SJCRH30 (cell line): ENCODE measurements around the gene RC3H2. TPM values are rescaled to one million over a fixed set of nuclear protein-coding genes. Genes with fewer than 3 reads are reported as not detected.

ENCODE experiments used
- DNase-seq, 2 experiments: peaks; one replicate each; pipeline ENCODE4 v3.0.0-alpha.2; 2015 to 2020
- H3K27ac ChIP-seq: fragments of 250-450 bp; sonication (Bioruptor Pico); 2 replicates; pipeline ENCODE4 v1.5.1; 2020; ENCODE audit warnings: mild to moderate bottlenecking, moderate library complexity
- H3K27me3 ChIP-seq: fragments of 250-450 bp; sonication (Bioruptor Pico); 2 replicates; pipeline ENCODE4 v1.5.1; 2020; ENCODE audit warnings: mild to moderate bottlenecking, moderate library complexity
- H3K36me3 ChIP-seq: fragments of 250-450 bp; sonication (Bioruptor Pico); 2 replicates; pipeline ENCODE4 v1.5.1; 2020; ENCODE audit warnings: mild to moderate bottlenecking, moderate library complexity
- H3K4me1 ChIP-seq: fragments of 250-450 bp; sonication (Bioruptor Pico); 2 replicates; pipeline ENCODE4 v1.5.1; 2020; ENCODE audit warnings: mild to moderate bottlenecking, moderate library complexity
- H3K4me3 ChIP-seq: fragments of 250-450 bp; sonication (Bioruptor Pico); 2 replicates; pipeline ENCODE4 v1.5.1; 2020; ENCODE audit warnings: mild to moderate bottlenecking, moderate library complexity
- H3K9me3 ChIP-seq: fragments of 250-450 bp; sonication (Bioruptor Pico); replicated peaks from 2 replicates; pipeline ENCODE4 v1.5.1; 2020; ENCODE audit warnings: mild to moderate bottlenecking, moderate library complexity
- total RNA-seq: library from RNA; depleted of rRNA; stranded (reverse); fragments of >200 nt; shearing (Covaris generic); gene quantifications from 2 replicates; pipeline ENCODE4 v1.2.3, GENCODE V29; 2014; rRNA removed

The RC3H2 gene
- total RNA-seq, result 84.7 and 91.0 TPM in 2 replicates

- H3K4me1 ChIP-seq, result peaks cover 18% of the 10 kb centered on the region
- peak within 1 kb of the TSS; percentile 74 for H3K27ac ChIP-seq
- H3K27me3 ChIP-seq, result no peaks in the 10 kb centered on the region
- DNase-seq, result peak; percentile 100
- peak within 1 kb of the TSS; percentile 72 for H3K4me3 ChIP-seq
- H3K9me3 ChIP-seq, result no peaks in the 10 kb centered on the region
- peaks cover 5% of the 10 kb centered on the region for H3K36me3 ChIP-seq
Observed at GRCh38 chr9:122904823-122905710, at the start of gene RC3H2. RC3H2 (minus strand) TSS chr9:122905359; CDS start chr9:122897509, 7,850 bp downstream.

GRCh38 chr9:122954253-122954691 lies 49.1 kb upstream of the RC3H2 start:
- Histone ChIP-seq H3K4me1 (no peaks in the 10 kb centered on the region), H3K36me3 (peaks cover 17% of the 10 kb centered on the region), H3K4me3 (no peak overlapping the region), H3K27ac (no peak overlapping the region), H3K27me3 (no peaks in the 10 kb centered on the region), H3K9me3 (no peaks in the 10 kb centered on the region)
- no peak for DNase-seq

- Histone ChIP-seq H3K9me3 (no peaks in the 10 kb centered on the region), H3K27me3 (no peaks in the 10 kb centered on the region), H3K4me3 (no peak overlapping the region), H3K36me3 (peaks cover 11% of the 10 kb centered on the region), H3K27ac (no peak overlapping the region), H3K4me1 (peaks cover 3% of the 10 kb centered on the region; the same call in 1 of the 2 replicates)
- DNase-seq, result no peak
Observed at GRCh38 chr9:122951056-122951455, 45.9 kb upstream of the RC3H2 start.

GRCh38 chr9:122950263-122950662 lies 45.1 kb upstream of the RC3H2 start:
- Histone ChIP-seq H3K9me3 (no peaks in the 10 kb centered on the region), H3K4me3 (no peak overlapping the region), H3K27me3 (no peaks in the 10 kb centered on the region), H3K4me1 (peaks cover 3% of the 10 kb centered on the region; the same call in 1 of the 2 replicates), H3K27ac (no peak overlapping the region), H3K36me3 (peaks cover 6% of the 10 kb centered on the region)
- DNase-seq, result no peak

GRCh38 chr9:122949696-122950095 lies 44.5 kb upstream of the RC3H2 start:
- DNase-seq, result no peak
- Histone ChIP-seq H3K36me3 (peaks cover 6% of the 10 kb centered on the region), H3K4me3 (no peak overlapping the region), H3K27ac (no peak overlapping the region), H3K4me1 (peaks cover 3% of the 10 kb centered on the region; the same call in 1 of the 2 replicates), H3K9me3 (no peaks in the 10 kb centered on the region), H3K27me3 (no peaks in the 10 kb centered on the region)

GRCh38 chr9:122948313-122948712 lies 43.2 kb upstream of the RC3H2 start:
- Histone ChIP-seq H3K4me1 (peaks cover 3% of the 10 kb centered on the region; the same call in 1 of the 2 replicates), H3K27me3 (no peaks in the 10 kb centered on the region), H3K36me3 (peaks cover 6% of the 10 kb centered on the region), H3K4me3 (no peak overlapping the region), H3K27ac (no peak overlapping the region), H3K9me3 (no peaks in the 10 kb centered on the region)
- no peak for DNase-seq

GRCh38 chr9:122946461-122947005 lies 41.4 kb upstream of the RC3H2 start:
- Histone ChIP-seq H3K36me3 (no peaks in the 10 kb centered on the region; the same call in 1 of the 2 replicates), H3K9me3 (no peaks in the 10 kb centered on the region), H3K27ac (no peak overlapping the region), H3K4me1 (peaks cover 3% of the 10 kb centered on the region; the same call in 1 of the 2 replicates), H3K4me3 (no peak overlapping the region), H3K27me3 (no peaks in the 10 kb centered on the region)
- no peak for DNase-seq

- DNase-seq, result no peak
- Histone ChIP-seq H3K4me3 (no peak overlapping the region), H3K36me3 (no peaks in the 10 kb centered on the region; the same call in 1 of the 2 replicates), H3K4me1 (peaks cover 3% of the 10 kb centered on the region; the same call in 1 of the 2 replicates), H3K9me3 (no peaks in the 10 kb centered on the region), H3K27ac (no peak overlapping the region), H3K27me3 (no peaks in the 10 kb centered on the region)
Observed at GRCh38 chr9:122944960-122945888, 40.1 kb upstream of the RC3H2 start.

- H3K4me3 ChIP-seq, result peak overlapping the region; percentile 93
- H3K36me3 ChIP-seq, result peaks cover 14% of the 10 kb centered on the region; the same call in 1 of the 2 replicates
- no peaks in the 10 kb centered on the region for H3K4me1 ChIP-seq
- H3K27me3 ChIP-seq, result no peaks in the 10 kb centered on the region
- peak overlapping the region; percentile 72 for H3K27ac ChIP-seq
- no peak for DNase-seq
- no peaks in the 10 kb centered on the region for H3K9me3 ChIP-seq
Observed at GRCh38 chr9:122941582-122942234, 36.5 kb upstream of the RC3H2 start.

GRCh38 chr9:122940749-122941581 lies 35.8 kb upstream of the RC3H2 start, which contains the start of gene RABGAP1:
RABGAP1 (plus strand) TSS chr9:122941020; CDS start chr9:122957060, 16,040 bp downstream.
- peak within 1 kb of the TSS; percentile 93 for H3K4me3 ChIP-seq
- DNase-seq, result peak; percentile 100
- H3K9me3 ChIP-seq, result no peaks in the 10 kb centered on the region
- H3K36me3 ChIP-seq, result peaks cover 18% of the 10 kb centered on the region; the same call in 1 of the 2 replicates
- H3K4me1 ChIP-seq, result no peaks in the 10 kb centered on the region
- no peaks in the 10 kb centered on the region for H3K27me3 ChIP-seq
- H3K27ac ChIP-seq, result peak within 1 kb of the TSS; percentile 72

- Histone ChIP-seq H3K36me3 (peaks cover 20% of the 10 kb centered on the region; the same call in 1 of the 2 replicates), H3K4me3 (peak overlapping the region; percentile 93), H3K27me3 (no peaks in the 10 kb centered on the region), H3K9me3 (no peaks in the 10 kb centered on the region), H3K27ac (no peak overlapping the region), H3K4me1 (no peaks in the 10 kb centered on the region)
- DNase-seq, result no peak
Observed at GRCh38 chr9:122940454-122940748, 35.2 kb upstream of the RC3H2 start.

GRCh38 chr9:122939601-122940000 lies 34.4 kb upstream of the RC3H2 start:
- Histone ChIP-seq H3K9me3 (no peaks in the 10 kb centered on the region), H3K27me3 (no peaks in the 10 kb centered on the region), H3K36me3 (peaks cover 20% of the 10 kb centered on the region; the same call in 1 of the 2 replicates), H3K4me1 (no peaks in the 10 kb centered on the region), H3K27ac (no peak overlapping the region), H3K4me3 (no peak overlapping the region)
- no peak for DNase-seq

GRCh38 chr9:122936883-122937282 lies 31.7 kb upstream of the RC3H2 start:
- Histone ChIP-seq H3K27me3 (no peaks in the 10 kb centered on the region), H3K36me3 (peaks cover 20% of the 10 kb centered on the region; the same call in 1 of the 2 replicates), H3K4me3 (no peak overlapping the region), H3K27ac (no peak overlapping the region), H3K4me1 (no peaks in the 10 kb centered on the region), H3K9me3 (no peaks in the 10 kb centered on the region)
- DNase-seq, result no peak
